GM12878 (cell line): ENCODE data around the gene CFAP161. TPM values are rescaled to one million over a fixed set of nuclear protein-coding genes. Genes with fewer than 3 reads are reported as not detected.

Source experiments
- ATAC-seq: fragments of 200-7000 bp; cut with Tn5 transposase; 3 replicates; pipeline ENCODE4 v1.9.1; 2020; ENCODE audit warnings: mild to moderate bottlenecking, moderate library complexity
- BruUV-seq: library from RNA; stranded (reverse); fragments of 400-500 nt; replicated peaks from 2 replicates; lab custom pipeline; 2021; lab: Mats Ljungman, UMichigan
- CTCF ChIA-PET: fragments of 300-600 bp; sonication (Branson Sonifier 250); formaldehyde crosslinking; extraction: SDS; loops from one replicate; lab custom pipeline; 2021; ENCODE audit warnings: inconsistent platforms; lab: Yijun Ruan, JAX
- POLR2A ChIA-PET: fragments of 350-600 bp; formaldehyde crosslinking; extraction: SDS; loops from one replicate; lab custom pipeline; 2021; ENCODE audit warnings: inconsistent platforms; lab: Charles Lee
- RAD21 ChIA-PET: fragments of 300-600 bp; sonication (Branson Sonifier 250); formaldehyde crosslinking; loops from one replicate; lab custom pipeline; 2023; ENCODE audit warnings: antibody characterized with exemption; ENCODE audit not compliant: unreplicated experiment; lab: Charles Lee
- SMC1A ChIA-PET: fragments of 300-600 bp; sonication (Branson Sonifier 250); formaldehyde crosslinking; loops from one replicate; lab custom pipeline; 2023; ENCODE audit not compliant: unreplicated experiment, uncharacterized antibody; lab: Charles Lee
- DNase-seq: peaks from one replicate; pipeline ENCODE4 v3.0.0-alpha.2; 2011; ENCODE audit warnings: low read depth, low spot score
- FAIRE-seq: peaks from 3 replicates; lab custom pipeline; 2011; peaks lifted over from hg19 to GRCh38; lab: Jason Lieb, UNC
- H2AFZ ChIP-seq: 2 replicates; pipeline ENCODE4 v1.6.0; 2011; ENCODE audit warnings: low read depth, low read length, control low read depth; ENCODE audit not compliant: control insufficient read depth
- H3K27ac ChIP-seq: 2 replicates; pipeline ENCODE4 v1.5.1; 2011; ENCODE audit warnings: control low read depth; ENCODE audit not compliant: control insufficient read depth, insufficient read depth
- H3K27me3 ChIP-seq, 2 experiments: replicated peaks in 1 of 2; 2 replicates each; pipeline versions ENCODE4 v1.6.0 to v1.6.1; 2011; ENCODE audit warnings: low read length in 1 of 2; ENCODE audit not compliant: control insufficient read depth in 2 of 2, insufficient read depth in 2 of 2
- H3K36me3 ChIP-seq, 2 experiments: 2 replicates each; pipeline ENCODE4 v1.5.1; 2011; ENCODE audit warnings: low read length in 1 of 2; ENCODE audit not compliant: control insufficient read depth in 2 of 2, insufficient read depth in 2 of 2
- H3K4me1 ChIP-seq: 2 replicates; pipeline ENCODE4 v1.6.1; 2011; ENCODE audit warnings: mild to moderate bottlenecking, low read length, moderate library complexity, mixed read lengths; ENCODE audit not compliant: control insufficient read depth, insufficient read depth
- H3K4me2 ChIP-seq: 2 replicates; pipeline ENCODE4 v1.6.0; 2011; ENCODE audit warnings: control low read depth; ENCODE audit not compliant: control insufficient read depth, insufficient read depth
- H3K4me3 ChIP-seq: fragments of 200-600 bp; sonication (generic); 2 replicates; pipeline ENCODE4 v1.5.1; 2016
- H3K79me2 ChIP-seq: 2 replicates; pipeline ENCODE4 v1.6.0; 2011; ENCODE audit warnings: low read length; ENCODE audit not compliant: control insufficient read depth, insufficient read depth
- H3K9ac ChIP-seq: 2 replicates; pipeline ENCODE4 v1.8.0; 2011; ENCODE audit warnings: low read length, control low read depth, mixed read lengths; ENCODE audit not compliant: control insufficient read depth, insufficient read depth
- H3K9me3 ChIP-seq: replicated peaks from 3 replicates; pipeline ENCODE4 v1.5.1; 2011; ENCODE audit warnings: mild to moderate bottlenecking, low read length; ENCODE audit not compliant: control insufficient read depth, insufficient read depth
- H4K20me1 ChIP-seq: 2 replicates; pipeline ENCODE4 v1.6.0; 2011; ENCODE audit not compliant: control insufficient read depth, insufficient read depth
- CREM ChIP-seq: IDR thresholded peaks from 2 replicates; pipeline ENCODE4 v1.6.1; 2014; ENCODE audit warnings: antibody characterized with exemption, low read depth
- EGR1 ChIP-seq, 2 experiments: IDR thresholded peaks; 1 replicate in 1 of 2; 2 replicates in 1 of 2; pipeline ENCODE4 v1.6.1; 2011 to 2012; ENCODE audit warnings: low read depth in 2 of 2, low read length in 2 of 2, borderline replicate concordance in 1 of 2, mild to moderate bottlenecking in 1 of 2, moderate library complexity in 1 of 2
- EP300 ChIP-seq, 2 experiments: fragments of 150-350 bp in 1 of 2; IDR thresholded peaks; 2 replicates each; pipeline ENCODE4 v1.6.1; 2011 to 2012; ENCODE audit warnings: low read depth in 2 of 2, low read length in 2 of 2, borderline replicate concordance in 1 of 2, improper control_type of control experiment in 1 of 2, inconsistent platforms in 1 of 2; ENCODE audit not compliant: control insufficient read depth in 1 of 2
- HCFC1 ChIP-seq: fragments of 150-350 bp; IDR thresholded peaks from 2 replicates; pipeline ENCODE4 v1.6.1; 2014; ENCODE audit warnings: low read length
- HDAC2 ChIP-seq: fragments of 200-600 bp; sonication (generic); IDR thresholded peaks from 2 replicates; pipeline ENCODE4 v1.6.1; 2017
- IKZF2 ChIP-seq, 2 experiments: fragments of 450-650 bp; IDR thresholded peaks; 2 replicates each; pipeline ENCODE4 v1.6.1; 2017; ENCODE audit warnings: mild to moderate bottlenecking in 2 of 2, moderate library complexity in 2 of 2
- MAX ChIP-seq: IDR thresholded peaks from 2 replicates; pipeline ENCODE4 v1.6.1; 2012; ENCODE audit warnings: low read depth, low read length, improper control_type of control experiment
- MEF2A ChIP-seq: IDR thresholded peaks from 2 replicates; pipeline ENCODE4 v1.6.1; 2011; ENCODE audit warnings: low read depth, mild to moderate bottlenecking, low read length, moderate library complexity; ENCODE audit not compliant: insufficient read depth
- NFYB ChIP-seq: IDR thresholded peaks from 2 replicates; pipeline ENCODE4 v1.6.1; 2011; ENCODE audit warnings: low read depth, mild to moderate bottlenecking, low read length, improper control_type of control experiment, moderate library complexity; ENCODE audit not compliant: insufficient read depth
- PAX5 ChIP-seq: IDR thresholded peaks from 2 replicates; pipeline ENCODE4 v1.6.1; 2011; ENCODE audit warnings: low read depth, low read length, borderline replicate concordance
- RAD51 ChIP-seq: fragments of 450-650 bp; IDR thresholded peaks from 2 replicates; pipeline ENCODE4 v1.6.1; 2016; ENCODE audit warnings: moderate library complexity, mild to moderate bottlenecking, inconsistent platforms
- RELB ChIP-seq: fragments of 450-650 bp; IDR thresholded peaks from 2 replicates; pipeline ENCODE4 v1.6.1; 2017; ENCODE audit warnings: low read depth, mild to moderate bottlenecking, moderate library complexity
- SIN3A ChIP-seq: IDR thresholded peaks from 2 replicates; pipeline ENCODE4 v1.6.1; 2012; ENCODE audit warnings: low read depth, low read length, improper control_type of control experiment
- SIX5 ChIP-seq: IDR thresholded peaks from 2 replicates; pipeline ENCODE4 v1.6.1; 2011; ENCODE audit warnings: mild to moderate bottlenecking, low read depth, low read length, moderate library complexity; ENCODE audit not compliant: severe bottlenecking
- SP1 ChIP-seq: IDR thresholded peaks from one replicate; pipeline ENCODE4 v1.6.1; 2011; ENCODE audit warnings: low read depth, low read length
- TCF12 ChIP-seq: IDR thresholded peaks from 2 replicates; pipeline ENCODE4 v1.6.1; 2011; ENCODE audit warnings: low read depth, mild to moderate bottlenecking, low read length
- TCF3 ChIP-seq: IDR thresholded peaks from 2 replicates; pipeline ENCODE4 v1.6.1; 2012; ENCODE audit warnings: low read depth, mild to moderate bottlenecking, low read length, borderline replicate concordance; ENCODE audit not compliant: insufficient read depth
- WRNIP1 ChIP-seq: IDR thresholded peaks from 2 replicates; pipeline ENCODE4 v1.6.1; 2011; ENCODE audit warnings: low read depth, low read length, improper control_type of control experiment, borderline replicate concordance
- ZNF622 ChIP-seq: fragments of 450-650 bp; IDR thresholded peaks from 2 replicates; pipeline ENCODE4 v1.6.1; 2017; ENCODE audit warnings: mild to moderate bottlenecking, inconsistent platforms
- WGBS: methylation state at CpG from one replicate; pipeline ENCODE4 v1.1.6; 2016; ENCODE audit warnings: low lambda C conversion rate; ENCODE audit not compliant: insufficient replicate concordance, insufficient coverage; ENCODE audit errors: missing lambda C conversion rate; 5-methylcytosine and 5-hydroxymethylcytosine counted together
- in situ Hi-C: fragments of 300-500 bp; cut with MboI; formaldehyde crosslinking; loops from 9 replicates; pipeline ENCODE4 v1.14.3; 2018; ENCODE audit warnings: mixed read lengths
- intact Hi-C: fragments of 100-400 bp; cut with micrococcal nuclease; formaldehyde crosslinking; loops from one replicate; pipeline ENCODE4 v1.14.2; 2022; ENCODE audit not compliant: unreplicated experiment
- polyA plus RNA-seq, 11 experiments: library from polyadenylated mRNA; depleted of rRNA in 4 of 11; unstranded in 6 of 11; stranded (reverse) in 5 of 11; fragments of >200 nt; fragmentation: Nextera tagmentation in 4 of 11; fragmentation: Illumina TruSeq in 1 of 11; extraction: Ambion mirVana in 4 of 11; extraction: Trizol in 1 of 11; gene quantifications; 1 replicate in 1 of 11; 2 replicates in 10 of 11; pipeline versions ENCODE4 v1.2.1 to v1.2.3, GENCODE V29; 2011 to 2016; ENCODE audit warnings: inconsistent platforms in 2 of 11, missing spikeins in 2 of 11, low read depth in 1 of 11
- total RNA-seq, 4 experiments: library from RNA; depleted of rRNA in 3 of 4; stranded (reverse); fragments of >200 nt in 3 of 4; fragmentation: Illumina TruSeq in 1 of 4; extraction: Trizol in 1 of 4; gene quantifications; 2 replicates each; pipeline versions ENCODE4 v1.2.1 to v1.2.3, GENCODE V29; 2013 to 2021
- TF ChIP-seq, protein P1 (sequence below): fragments of 450-650 bp; IDR thresholded peaks from 2 replicates; pipeline ENCODE4 v1.6.1; 2017; ENCODE audit warnings: mild to moderate bottlenecking, low read depth, inconsistent platforms; ENCODE audit not compliant: poor library complexity, severe bottlenecking

CFAP161 gene
- total and polyA plus RNA-seq, 10 of the 15 experiments (the other 5 are each of a cell fraction or from before 2014, with no cell fraction given), result 0.31 TPM; not detected in 9

GRCh38 chr15:81197688-81198281, 63.7 kb downstream of the CFAP161 start:
- in situ Hi-C loops, result no loop called here
- Histone ChIP-seq H2AFZ (no peak overlapping the region), H3K79me2 (no peaks in the 10 kb centered on the region), H3K4me3 (no peak overlapping the region), H3K4me1 (no peaks in the 10 kb centered on the region), H3K4me2 (no peak overlapping the region), H3K9me3 (no peaks in the 10 kb centered on the region), H4K20me1 (no peaks in the 10 kb centered on the region), H3K9ac (no peak overlapping the region), H3K27ac (no peak overlapping the region), H3K36me3 (no peaks in the 10 kb centered on the region), H3K27me3 (no peaks in the 10 kb centered on the region)
- ChIA-PET RAD21 (no interaction called here), CTCF (no interaction called here), POLR2A (no interaction called here), SMC1A (no interaction called here)
- DNase-seq, result no peak
- TF ChIP-seq CREM (no peak), SIX5 (no peak), SP1 (no peak), PAX5 (no peak), MAX (no peak), NFYB (no peak), IKZF2 (IDR thresholded peaks at IDR 0.05) (no peak), RELB (no peak), HDAC2 (no peak), HCFC1 (no peak), ZNF622 (no peak), WRNIP1 (no peak), MEF2A (no peak), TCF12 (no peak), RAD51 (no peak), EGR1 (IDR thresholded peaks at IDR 0.05; ENCODE audit: borderline replicate concordance in 1 of 2, low read depth in 2 of 2, low read length in 2 of 2) (no peak), TCF3 (no peak), SIN3A (no peak), EP300 (IDR thresholded peaks at IDR 0.05; ENCODE audit: borderline replicate concordance in 1 of 2, control insufficient read depth in 1 of 2, low read depth in 2 of 2, low read length in 2 of 2) (no peak)
- TF ChIP-seq, protein P1, sequence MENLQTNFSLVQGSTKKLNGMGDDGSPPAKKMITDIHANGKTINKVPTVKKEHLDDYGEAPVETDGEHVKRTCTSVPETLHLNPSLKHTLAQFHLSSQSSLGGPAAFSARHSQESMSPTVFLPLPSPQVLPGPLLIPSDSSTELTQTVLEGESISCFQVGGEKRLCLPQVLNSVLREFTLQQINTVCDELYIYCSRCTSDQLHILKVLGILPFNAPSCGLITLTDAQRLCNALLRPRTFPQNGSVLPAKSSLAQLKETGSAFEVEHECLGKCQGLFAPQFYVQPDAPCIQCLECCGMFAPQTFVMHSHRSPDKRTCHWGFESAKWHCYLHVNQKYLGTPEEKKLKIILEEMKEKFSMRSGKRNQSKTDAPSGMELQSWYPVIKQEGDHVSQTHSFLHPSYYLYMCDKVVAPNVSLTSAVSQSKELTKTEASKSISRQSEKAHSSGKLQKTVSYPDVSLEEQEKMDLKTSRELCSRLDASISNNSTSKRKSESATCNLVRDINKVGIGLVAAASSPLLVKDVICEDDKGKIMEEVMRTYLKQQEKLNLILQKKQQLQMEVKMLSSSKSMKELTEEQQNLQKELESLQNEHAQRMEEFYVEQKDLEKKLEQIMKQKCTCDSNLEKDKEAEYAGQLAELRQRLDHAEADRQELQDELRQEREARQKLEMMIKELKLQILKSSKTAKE, result no peak
- no peak for FAIRE-seq
- intact Hi-C loops, result no loop called here
- WGBS, result 38% methylated on average over 7 of the region's 7 CpGs
- no TSS peak for BruUV-seq
- no peak for ATAC-seq
